ENCODE measurements around the gene MALAT1.
"Not testable (repeated sequence)": the region's sequence is repeated elsewhere in the genome, so short reads cannot be mapped to it uniquely, and the experiment has no call there.

The MALAT1 gene

GRCh38 chr11:65498727-65498976, 193 bp upstream of the MALAT1 start:
- DNase-seq (ENCODE audit: low read depth) = no peak

DNA sequence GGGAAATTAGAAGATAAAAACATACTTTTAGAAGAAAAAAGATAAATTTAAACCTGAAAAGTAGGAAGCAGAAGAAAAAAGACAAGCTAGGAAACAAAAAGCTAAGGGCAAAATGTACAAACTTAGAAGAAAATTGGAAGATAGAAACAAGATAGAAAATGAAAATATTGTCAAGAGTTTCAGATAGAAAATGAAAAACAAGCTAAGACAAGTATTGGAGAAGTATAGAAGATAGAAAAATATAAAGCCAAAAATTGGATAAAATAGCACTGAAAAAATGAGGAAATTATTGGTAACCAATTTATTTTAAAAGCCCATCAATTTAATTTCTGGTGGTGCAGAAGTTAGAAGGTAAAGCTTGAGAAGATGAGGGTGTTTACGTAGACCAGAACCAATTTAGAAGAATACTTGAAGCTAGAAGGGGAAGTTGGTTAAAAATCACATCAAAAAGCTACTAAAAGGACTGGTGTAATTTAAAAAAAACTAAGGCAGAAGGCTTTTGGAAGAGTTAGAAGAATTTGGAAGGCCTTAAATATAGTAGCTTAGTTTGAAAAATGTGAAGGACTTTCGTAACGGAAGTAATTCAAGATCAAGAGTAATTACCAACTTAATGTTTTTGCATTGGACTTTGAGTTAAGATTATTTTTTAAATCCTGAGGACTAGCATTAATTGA, 1.0 kb downstream of the MALAT1 start:
- no peak for DNase-seq (ENCODE audit: low read depth)

DNA sequence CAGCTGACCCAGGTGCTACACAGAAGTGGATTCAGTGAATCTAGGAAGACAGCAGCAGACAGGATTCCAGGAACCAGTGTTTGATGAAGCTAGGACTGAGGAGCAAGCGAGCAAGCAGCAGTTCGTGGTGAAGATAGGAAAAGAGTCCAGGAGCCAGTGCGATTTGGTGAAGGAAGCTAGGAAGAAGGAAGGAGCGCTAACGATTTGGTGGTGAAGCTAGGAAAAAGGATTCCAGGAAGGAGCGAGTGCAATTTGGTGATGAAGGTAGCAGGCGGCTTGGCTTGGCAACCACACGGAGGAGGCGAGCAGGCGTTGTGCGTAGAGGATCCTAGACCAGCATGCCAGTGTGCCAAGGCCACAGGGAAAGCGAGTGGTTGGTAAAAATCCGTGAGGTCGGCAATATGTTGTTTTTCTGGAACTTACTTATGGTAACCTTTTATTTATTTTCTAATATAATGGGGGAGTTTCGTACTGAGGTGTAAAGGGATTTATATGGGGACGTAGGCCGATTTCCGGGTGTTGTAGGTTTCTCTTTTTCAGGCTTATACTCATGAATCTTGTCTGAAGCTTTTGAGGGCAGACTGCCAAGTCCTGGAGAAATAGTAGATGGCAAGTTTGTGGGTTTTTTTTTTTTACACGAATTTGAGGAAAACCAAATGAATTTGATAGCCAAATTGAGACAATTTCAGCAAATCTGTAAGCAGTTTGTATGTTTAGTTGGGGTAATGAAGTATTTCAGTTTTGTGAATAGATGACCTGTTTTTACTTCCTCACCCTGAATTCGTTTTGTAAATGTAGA, 1.7 kb downstream of the MALAT1 start:
- no peak for DNase-seq (ENCODE audit: low read depth)

DNA sequence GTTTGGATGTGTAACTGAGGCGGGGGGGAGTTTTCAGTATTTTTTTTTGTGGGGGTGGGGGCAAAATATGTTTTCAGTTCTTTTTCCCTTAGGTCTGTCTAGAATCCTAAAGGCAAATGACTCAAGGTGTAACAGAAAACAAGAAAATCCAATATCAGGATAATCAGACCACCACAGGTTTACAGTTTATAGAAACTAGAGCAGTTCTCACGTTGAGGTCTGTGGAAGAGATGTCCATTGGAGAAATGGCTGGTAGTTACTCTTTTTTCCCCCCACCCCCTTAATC, 2.3 kb downstream of the MALAT1 start:
- DNase-seq (ENCODE audit: low read depth) = no peak

DNA sequence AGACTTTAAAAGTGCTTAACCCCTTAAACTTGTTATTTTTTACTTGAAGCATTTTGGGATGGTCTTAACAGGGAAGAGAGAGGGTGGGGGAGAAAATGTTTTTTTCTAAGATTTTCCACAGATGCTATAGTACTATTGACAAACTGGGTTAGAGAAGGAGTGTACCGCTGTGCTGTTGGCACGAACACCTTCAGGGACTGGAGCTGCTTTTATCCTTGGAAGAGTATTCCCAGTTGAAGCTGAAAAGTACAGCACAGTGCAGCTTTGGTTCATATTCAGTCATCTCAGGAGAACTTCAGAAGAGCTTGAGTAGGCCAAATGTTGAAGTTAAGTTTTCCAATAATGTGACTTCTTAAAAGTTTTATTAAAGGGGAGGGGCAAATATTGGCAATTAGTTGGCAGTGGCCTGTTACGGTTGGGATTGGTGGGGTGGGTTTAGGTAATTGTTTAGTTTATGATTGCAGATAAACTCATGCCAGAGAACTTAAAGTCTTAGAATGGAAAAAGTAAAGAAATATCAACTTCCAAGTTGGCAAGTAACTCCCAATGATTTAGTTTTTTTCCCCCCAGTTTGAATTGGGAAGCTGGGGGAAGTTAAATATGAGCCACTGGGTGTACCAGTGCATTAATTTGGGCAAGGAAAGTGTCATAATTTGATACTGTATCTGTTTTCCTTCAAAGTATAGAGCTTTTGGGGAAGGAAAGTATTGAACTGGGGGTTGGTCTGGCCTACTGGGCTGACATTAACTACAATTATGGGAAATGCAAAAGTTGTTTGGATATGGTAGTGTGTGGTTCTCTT, 2.8 kb downstream of the MALAT1 start:
- DNase-seq (ENCODE audit: low read depth) = no peak

DNA sequence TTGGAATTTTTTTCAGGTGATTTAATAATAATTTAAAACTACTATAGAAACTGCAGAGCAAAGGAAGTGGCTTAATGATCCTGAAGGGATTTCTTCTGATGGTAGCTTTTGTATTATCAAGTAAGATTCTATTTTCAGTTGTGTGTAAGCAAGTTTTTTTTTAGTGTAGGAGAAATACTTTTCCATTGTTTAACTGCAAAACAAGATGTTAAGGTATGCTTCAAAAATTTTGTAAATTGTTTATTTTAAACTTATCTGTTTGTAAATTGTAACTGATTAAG, 3.4 kb downstream of the MALAT1 start:
- no peak for DNase-seq (ENCODE audit: low read depth)

DNA sequence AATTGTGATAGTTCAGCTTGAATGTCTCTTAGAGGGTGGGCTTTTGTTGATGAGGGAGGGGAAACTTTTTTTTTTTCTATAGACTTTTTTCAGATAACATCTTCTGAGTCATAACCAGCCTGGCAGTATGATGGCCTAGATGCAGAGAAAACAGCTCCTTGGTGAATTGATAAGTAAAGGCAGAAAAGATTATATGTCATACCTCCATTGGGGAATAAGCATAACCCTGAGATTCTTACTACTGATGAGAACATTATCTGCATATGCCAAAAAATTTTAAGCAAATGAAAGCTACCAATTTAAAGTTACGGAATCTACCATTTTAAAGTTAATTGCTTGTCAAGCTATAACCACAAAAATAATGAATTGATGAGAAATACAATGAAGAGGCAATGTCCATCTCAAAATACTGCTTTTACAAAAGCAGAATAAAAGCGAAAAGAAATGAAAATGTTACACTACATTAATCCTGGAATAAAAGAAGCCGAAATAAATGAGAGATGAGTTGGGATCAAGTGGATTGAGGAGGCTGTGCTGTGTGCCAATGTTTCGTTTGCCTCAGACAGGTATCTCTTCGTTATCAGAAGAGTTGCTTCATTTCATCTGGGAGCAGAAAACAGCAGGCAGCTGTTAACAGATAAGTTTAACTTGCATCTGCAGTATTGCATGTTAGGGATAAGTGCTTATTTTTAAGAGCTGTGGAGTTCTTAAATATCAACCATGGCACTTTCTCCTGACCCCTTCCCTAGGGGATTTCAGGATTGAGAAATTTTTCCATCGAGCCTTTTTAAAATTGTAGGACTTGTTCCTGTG, 3.9 kb downstream of the MALAT1 start:
- no peak for DNase-seq (ENCODE audit: low read depth)

DNA sequence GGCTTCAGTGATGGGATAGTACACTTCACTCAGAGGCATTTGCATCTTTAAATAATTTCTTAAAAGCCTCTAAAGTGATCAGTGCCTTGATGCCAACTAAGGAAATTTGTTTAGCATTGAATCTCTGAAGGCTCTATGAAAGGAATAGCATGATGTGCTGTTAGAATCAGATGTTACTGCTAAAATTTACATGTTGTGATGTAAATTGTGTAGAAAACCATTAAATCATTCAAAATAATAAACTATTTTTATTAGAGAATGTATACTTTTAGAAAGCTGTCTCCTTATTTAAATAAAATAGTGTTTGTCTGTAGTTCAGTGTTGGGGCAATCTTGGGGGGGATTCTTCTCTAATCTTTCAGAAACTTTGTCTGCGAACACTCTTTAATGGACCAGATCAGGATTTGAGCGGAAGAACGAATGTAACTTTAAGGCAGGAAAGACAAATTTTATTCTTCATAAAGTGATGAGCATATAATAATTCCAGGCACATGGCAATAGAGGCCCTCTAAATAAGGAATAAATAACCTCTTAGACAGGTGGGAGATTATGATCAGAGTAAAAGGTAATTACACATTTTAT, 4.6 kb downstream of the MALAT1 start:
- DNase-seq (ENCODE audit: low read depth) = no peak

DNA sequence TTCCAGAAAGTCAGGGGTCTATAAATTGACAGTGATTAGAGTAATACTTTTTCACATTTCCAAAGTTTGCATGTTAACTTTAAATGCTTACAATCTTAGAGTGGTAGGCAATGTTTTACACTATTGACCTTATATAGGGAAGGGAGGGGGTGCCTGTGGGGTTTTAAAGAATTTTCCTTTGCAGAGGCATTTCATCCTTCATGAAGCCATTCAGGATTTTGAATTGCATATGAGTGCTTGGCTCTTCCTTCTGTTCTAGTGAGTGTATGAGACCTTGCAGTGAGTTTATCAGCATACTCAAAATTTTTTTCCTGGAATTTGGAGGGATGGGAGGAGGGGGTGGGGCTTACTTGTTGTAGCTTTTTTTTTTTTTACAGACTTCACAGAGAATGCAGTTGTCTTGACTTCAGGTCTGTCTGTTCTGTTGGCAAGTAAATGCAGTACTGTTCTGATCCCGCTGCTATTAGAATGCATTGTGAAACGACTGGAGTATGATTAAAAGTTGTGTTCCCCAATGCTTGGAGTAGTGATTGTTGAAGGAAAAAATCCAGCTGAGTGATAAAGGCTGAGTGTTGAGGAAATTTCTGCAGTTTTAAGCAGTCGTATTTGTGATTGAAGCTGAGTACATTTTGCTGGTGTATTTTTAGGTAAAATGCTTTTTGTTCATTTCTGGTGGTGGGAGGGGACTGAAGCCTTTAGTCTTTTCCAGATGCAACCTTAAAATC, 5.3 kb downstream of the MALAT1 start:
- DNase-seq (ENCODE audit: low read depth) = no peak

DNA sequence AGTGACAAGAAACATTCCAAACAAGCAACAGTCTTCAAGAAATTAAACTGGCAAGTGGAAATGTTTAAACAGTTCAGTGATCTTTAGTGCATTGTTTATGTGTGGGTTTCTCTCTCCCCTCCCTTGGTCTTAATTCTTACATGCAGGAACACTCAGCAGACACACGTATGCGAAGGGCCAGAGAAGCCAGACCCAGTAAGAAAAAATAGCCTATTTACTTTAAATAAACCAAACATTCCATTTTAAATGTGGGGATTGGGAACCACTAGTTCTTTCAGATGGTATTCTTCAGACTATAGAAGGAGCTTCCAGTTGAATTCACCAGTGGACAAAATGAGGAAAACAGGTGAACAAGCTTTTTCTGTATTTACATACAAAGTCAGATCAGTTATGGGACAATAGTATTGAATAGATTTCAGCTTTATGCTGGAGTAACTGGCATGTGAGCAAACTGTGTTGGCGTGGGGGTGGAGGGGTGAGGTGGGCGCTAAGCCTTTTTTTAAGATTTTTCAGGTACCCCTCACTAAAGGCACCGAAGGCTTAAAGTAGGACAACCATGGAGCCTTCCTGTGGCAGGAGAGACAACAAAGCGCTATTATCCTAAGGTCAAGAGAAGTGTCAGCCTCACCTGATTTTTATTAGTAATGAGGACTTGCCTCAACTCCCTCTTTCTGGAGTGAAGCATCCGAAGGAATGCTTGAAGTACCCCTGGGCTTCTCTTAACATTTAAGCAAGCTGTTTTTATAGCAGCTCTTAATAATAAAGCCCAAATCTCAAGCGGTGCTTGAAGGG, 6.0 kb downstream of the MALAT1 start:
- DNase-seq (ENCODE audit: low read depth) = no peak

DNA sequence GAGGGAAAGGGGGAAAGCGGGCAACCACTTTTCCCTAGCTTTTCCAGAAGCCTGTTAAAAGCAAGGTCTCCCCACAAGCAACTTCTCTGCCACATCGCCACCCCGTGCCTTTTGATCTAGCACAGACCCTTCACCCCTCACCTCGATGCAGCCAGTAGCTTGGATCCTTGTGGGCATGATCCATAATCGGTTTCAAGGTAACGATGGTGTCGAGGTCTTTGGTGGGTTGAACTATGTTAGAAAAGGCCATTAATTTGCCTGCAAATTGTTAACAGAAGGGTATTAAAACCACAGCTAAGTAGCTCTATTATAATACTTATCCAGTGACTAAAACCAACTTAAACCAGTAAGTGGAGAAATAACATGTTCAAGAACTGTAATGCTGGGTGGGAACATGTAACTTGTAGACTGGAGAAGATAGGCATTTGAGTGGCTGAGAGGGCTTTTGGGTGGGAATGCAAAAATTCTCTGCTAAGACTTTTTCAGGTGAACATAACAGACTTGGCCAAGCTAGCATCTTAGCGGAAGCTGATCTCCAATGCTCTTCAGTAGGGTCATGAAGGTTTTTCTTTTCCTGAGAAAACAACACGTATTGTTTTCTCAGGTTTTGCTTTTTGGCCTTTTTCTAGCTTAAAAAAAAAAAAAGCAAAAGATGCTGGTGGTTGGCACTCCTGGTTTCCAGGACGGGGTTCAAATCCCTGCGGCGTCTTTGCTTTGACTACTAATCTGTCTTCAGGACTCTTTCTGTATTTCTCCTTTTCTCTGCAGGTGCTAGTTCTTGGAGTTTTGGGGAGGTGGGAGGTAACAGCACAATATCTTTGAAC, 6.8 kb downstream of the MALAT1 start:
- DNase-seq (ENCODE audit: low read depth) = no peak

DNA sequence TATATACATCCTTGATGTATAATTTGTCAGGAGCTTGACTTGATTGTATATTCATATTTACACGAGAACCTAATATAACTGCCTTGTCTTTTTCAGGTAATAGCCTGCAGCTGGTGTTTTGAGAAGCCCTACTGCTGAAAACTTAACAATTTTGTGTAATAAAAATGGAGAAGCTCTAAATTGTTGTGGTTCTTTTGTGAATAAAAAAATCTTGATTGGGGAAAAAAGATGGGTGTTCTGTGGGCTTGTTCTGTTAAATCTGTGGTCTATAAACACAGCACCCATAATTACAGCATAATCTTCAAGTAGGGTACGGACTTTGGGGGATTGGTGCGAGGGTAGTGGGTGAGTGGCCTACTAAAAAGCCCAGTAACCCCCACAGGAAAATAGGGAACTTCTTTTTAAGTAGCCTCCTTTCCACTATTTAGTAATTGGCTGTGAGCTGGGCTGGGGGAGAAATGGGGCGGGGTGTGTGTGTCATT, 7.5 kb downstream of the MALAT1 start:
- peak; percentile 38 for DNase-seq (ENCODE audit: low read depth)

DNA sequence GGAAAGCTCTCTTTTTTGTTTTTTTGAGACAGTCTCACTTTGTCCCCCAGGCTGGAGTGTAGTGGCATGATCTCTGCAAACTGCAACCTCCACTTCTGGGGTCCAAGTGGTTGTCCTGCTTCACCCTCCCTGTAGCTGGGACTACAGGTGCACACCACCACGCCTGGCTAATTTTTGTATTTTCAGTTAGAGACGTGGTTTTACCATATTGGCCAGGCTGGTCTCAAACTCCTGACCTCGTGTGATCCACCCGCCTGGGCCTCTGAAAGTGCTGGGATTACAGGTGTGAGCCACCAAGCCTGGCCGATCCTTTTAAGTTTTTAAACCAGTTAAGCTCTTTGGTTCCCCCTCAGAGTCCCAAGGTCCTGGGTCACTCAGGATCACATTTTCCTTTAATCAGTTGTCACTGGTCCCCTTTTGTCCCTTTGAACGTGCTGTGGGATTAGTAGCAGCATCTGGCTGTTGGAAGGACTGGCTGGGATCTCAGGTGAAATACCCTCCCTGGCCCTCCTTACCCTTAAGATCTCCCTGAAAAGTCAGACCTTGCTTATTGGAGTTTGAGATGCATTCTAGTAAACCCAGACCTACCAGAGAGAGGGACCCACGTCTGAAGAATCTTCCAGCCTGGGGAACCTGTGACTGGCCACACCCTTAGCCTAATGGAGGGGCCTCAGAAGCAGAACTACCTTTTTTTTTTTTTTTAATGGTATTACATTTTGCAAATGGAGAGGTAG, 8.1 kb downstream of the MALAT1 start:
- peak; percentile 27 for DNase-seq (ENCODE audit: low read depth)

DNA sequence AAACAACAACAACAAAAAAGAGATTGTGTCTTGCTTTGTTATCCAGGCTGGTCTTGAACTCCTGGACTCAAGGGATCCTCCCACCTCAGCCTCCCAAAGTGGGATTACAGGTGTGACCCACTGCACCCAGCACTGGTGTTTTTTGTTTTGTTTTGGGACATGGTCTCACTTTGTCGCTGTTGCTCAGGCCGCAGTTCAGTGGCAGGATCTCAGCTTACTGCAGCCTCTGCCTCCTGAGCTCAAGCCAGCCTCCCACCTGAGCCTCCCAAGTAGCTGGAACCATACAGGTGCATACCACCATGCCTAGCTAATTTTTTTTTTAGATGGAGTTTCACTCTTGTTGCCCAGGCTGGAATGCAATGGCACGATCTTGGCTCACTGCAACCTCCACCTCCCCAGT, 13.5 kb downstream of the MALAT1 start:
- not testable (repeated sequence) for DNase-seq (ENCODE audit: low read depth)

DNA sequence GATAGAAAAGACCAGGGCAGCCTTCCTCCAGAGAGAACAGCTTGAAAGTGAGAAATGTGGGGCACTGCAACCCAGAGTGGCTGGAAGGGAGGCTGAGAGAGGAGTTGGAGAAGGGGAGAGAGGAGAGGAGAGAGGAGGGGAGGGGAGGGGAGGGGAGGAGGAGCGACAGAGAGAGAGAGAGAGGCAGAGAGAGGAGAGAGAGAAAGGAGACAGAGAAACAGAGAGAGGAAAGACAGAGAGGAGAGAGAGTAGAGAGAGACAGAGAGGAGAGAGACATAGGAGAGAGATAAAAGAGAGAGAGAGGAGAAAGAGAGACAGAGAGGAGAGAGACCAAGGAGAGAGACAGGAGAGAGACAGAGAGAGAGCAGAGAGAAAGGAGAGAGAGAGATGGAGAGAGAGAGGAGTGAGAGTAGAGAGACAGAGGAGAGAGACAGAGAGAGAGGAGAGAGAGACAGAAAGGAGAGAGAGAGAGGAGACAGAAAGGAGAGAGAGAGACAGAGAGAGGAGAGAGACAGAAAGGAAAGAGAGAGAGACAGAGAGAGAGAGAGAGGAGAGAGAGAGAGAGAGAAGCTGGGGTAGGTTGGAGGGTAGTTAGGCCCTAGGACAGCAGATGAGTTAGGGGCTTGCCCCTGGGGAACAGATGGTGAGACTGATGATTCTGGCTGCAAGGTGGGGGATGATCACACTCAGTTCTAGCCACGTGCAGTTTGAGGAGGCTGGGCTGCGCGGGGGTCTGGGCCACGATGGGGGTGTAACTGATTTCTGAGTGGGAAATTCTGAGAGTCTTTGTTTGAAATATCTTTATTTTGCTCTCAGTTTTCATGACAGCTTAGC, 17.5 kb downstream of the MALAT1 start:
- no peak for DNase-seq (ENCODE audit: low read depth)

- not testable (repeated sequence) for DNase-seq (ENCODE audit: low read depth)
Measured at GRCh38 chr11:65518941-65519549, 20.2 kb downstream of the MALAT1 start.

GRCh38 chr11:65521777-65522521, 23.1 kb downstream of the MALAT1 start:
- DNase-seq (ENCODE audit: low read depth) = not testable (repeated sequence)

All from stimulated activated CD8-positive, alpha-beta memory T cell treated with anti-CD3 and anti-CD28 coated beads, Interleukin-12 subunit alpha, Interleukin-12 subunit beta, amount 100 ng/mL, for 1 hour (primary cell).